HCT116 (cell line): Measurements from ENCODE around the gene NEDD4. TPM values are rescaled to one million over a fixed set of nuclear protein-coding genes. Genes with fewer than 3 reads are reported as not detected.

Source experiments
- ATAC-seq: fragments of 200-7000 bp; cut with Tn5 transposase; 2 replicates; pipeline ENCODE4 v1.9.1; 2020; ENCODE audit warnings: mild to moderate bottlenecking, moderate library complexity
- BruUV-seq: library from RNA; stranded (reverse); fragments of 400-500 nt; replicated peaks from 2 replicates; lab custom pipeline; 2021; lab: Mats Ljungman, UMichigan
- CTCF ChIA-PET: fragments of 300-600 bp; sonication (Branson Sonifier 250); formaldehyde crosslinking; loops from one replicate; lab custom pipeline; 2021; ENCODE audit warnings: antibody characterized with exemption; lab: Charles Lee
- POLR2A ChIA-PET: fragments of 300-600, 350-600 bp; sonication (Branson Sonifier 250); formaldehyde crosslinking; loops from one replicate; lab custom pipeline; 2021; ENCODE audit warnings: antibody characterized with exemption; lab: Charles Lee
- RAD21 ChIA-PET, 2 experiments: fragments of 300-600 bp; sonication (Branson Sonifier 250); formaldehyde crosslinking; loops; one replicate each; lab custom pipeline; 2023; ENCODE audit warnings: low total read pairs in 2 of 2; ENCODE audit not compliant: uncharacterized antibody in 2 of 2, unreplicated experiment in 2 of 2, low non-redundant PET in 1 of 2; lab: Charles Lee
- DNase-seq: peaks from one replicate; pipeline ENCODE4 v3.0.0-alpha.2; 2010; ENCODE audit warnings: low read depth, low spot score
- H2AFZ ChIP-seq: fragments of 200-600 bp; shearing (Covaris generic), sonication (generic); 2 replicates; pipeline ENCODE4 v1.6.1; 2017; ENCODE audit warnings: low read depth, mixed run types, mixed read lengths, antibody characterized with exemption, low read length; ENCODE audit not compliant: poor library complexity, severe bottlenecking
- H3K27ac ChIP-seq: 2 replicates; pipeline ENCODE4 v1.5.1; 2012; ENCODE audit warnings: low read depth, low read length
- H3K27me3 ChIP-seq: fragments of 200-600 bp; sonication (generic); 2 replicates; pipeline ENCODE4 v1.6.1; 2016; ENCODE audit warnings: mixed run types, low read length, mixed read lengths; ENCODE audit not compliant: insufficient read depth
- H3K36me3 ChIP-seq, 2 experiments: fragments of 200-500 bp in 1 of 2; fragments of 200-600 bp in 1 of 2; sonication (Bioruptor generic) in 1 of 2; sonication (generic) in 1 of 2; 2 replicates each; pipeline versions ENCODE4 v1.5.1 to v1.6.1; 2014 to 2016; ENCODE audit warnings: low read length in 2 of 2, inconsistent platforms in 1 of 2, mixed read lengths in 1 of 2, mixed run types in 1 of 2; ENCODE audit not compliant: insufficient read depth in 2 of 2, control insufficient read depth in 1 of 2
- H3K4me1 ChIP-seq, 2 experiments: fragments of 200-600 bp in 1 of 2; sonication (generic) in 1 of 2; 2 replicates each; pipeline versions ENCODE4 v1.5.1 to v1.6.1; 2012 to 2017; ENCODE audit warnings: low read length in 2 of 2, inconsistent platforms in 1 of 2, mild to moderate bottlenecking in 1 of 2, mixed read lengths in 1 of 2, mixed run types in 1 of 2, moderate library complexity in 1 of 2; ENCODE audit not compliant: insufficient read depth in 2 of 2, control insufficient read depth in 1 of 2
- H3K4me2 ChIP-seq: fragments of 200-600 bp; sonication (generic); 2 replicates; pipeline ENCODE4 v1.6.1; 2017; ENCODE audit warnings: mixed run types, low read length, mixed read lengths
- H3K4me3 ChIP-seq, 2 experiments: fragments of 200-600 bp in 1 of 2; sonication (generic) in 1 of 2; replicated peaks in 1 of 2; 2 replicates each; pipeline ENCODE4 v1.5.1; 2011 to 2016; ENCODE audit warnings: low read length in 2 of 2, control low read depth in 1 of 2, low read depth in 1 of 2, mild to moderate bottlenecking in 1 of 2, mixed read lengths in 1 of 2, mixed run types in 1 of 2
- H3K79me2 ChIP-seq: fragments of 200-600 bp; sonication (generic); 2 replicates; pipeline ENCODE4 v1.6.1; 2017; ENCODE audit warnings: mild to moderate bottlenecking, mixed run types, low read length, moderate library complexity, mixed read lengths; ENCODE audit not compliant: insufficient read depth
- H3K9ac ChIP-seq: fragments of 200-600 bp; sonication (generic); 2 replicates; pipeline ENCODE4 v1.6.1; 2016; ENCODE audit warnings: low read length, mixed read lengths
- H3K9me2 ChIP-seq: fragments of 200-600 bp; sonication (generic), shearing (Covaris generic); 2 replicates; pipeline ENCODE4 v1.6.1; 2017; ENCODE audit warnings: mixed run types, mild to moderate bottlenecking, moderate library complexity; ENCODE audit not compliant: insufficient read depth
- H3K9me3 ChIP-seq, 2 experiments: fragments of 200-500 bp in 1 of 2; fragments of 200-600 bp in 1 of 2; sonication (Bioruptor generic) in 1 of 2; sonication (generic) in 1 of 2; 2 replicates each; pipeline ENCODE4 v1.6.1; 2014 to 2017; ENCODE audit warnings: low read length in 2 of 2, mixed read lengths in 2 of 2, inconsistent platforms in 1 of 2, low read depth in 1 of 2, mild to moderate bottlenecking in 1 of 2, mixed run types in 1 of 2, moderate library complexity in 1 of 2; ENCODE audit not compliant: control insufficient read depth in 1 of 2, insufficient read depth in 1 of 2
- H4K20me1 ChIP-seq: fragments of 200-600 bp; sonication (generic), shearing (Covaris generic); 2 replicates; pipeline ENCODE4 v1.6.1; 2017; ENCODE audit warnings: mixed run types, mild to moderate bottlenecking, moderate library complexity; ENCODE audit not compliant: insufficient read depth
- CBX3 ChIP-seq: IDR thresholded peaks from 2 replicates; pipeline ENCODE4 v1.6.1; 2012; ENCODE audit warnings: low read depth
- CEBPB ChIP-seq: IDR thresholded peaks from 2 replicates; pipeline ENCODE4 v1.6.1; 2012; ENCODE audit warnings: low read depth
- ELF1 ChIP-seq: IDR thresholded peaks from 2 replicates; pipeline ENCODE4 v1.6.1; 2012; ENCODE audit warnings: low read depth, borderline replicate concordance
- EZH2 ChIP-seq: fragments of 200-600 bp; sonication (generic); IDR thresholded peaks from 2 replicates; pipeline ENCODE4 v1.6.1; 2017; ENCODE audit warnings: antibody characterized with exemption, mixed run types
- EZH2phosphoT487 ChIP-seq: fragments of 200-600 bp; IDR thresholded peaks from 2 replicates; pipeline ENCODE4 v1.6.1; 2018; ENCODE audit warnings: antibody characterized with exemption, borderline replicate concordance
- FOSL1 ChIP-seq: IDR thresholded peaks from 2 replicates; pipeline ENCODE4 v1.6.1; 2012; ENCODE audit warnings: low read depth
- JUND ChIP-seq: IDR thresholded peaks from 2 replicates; pipeline ENCODE4 v1.6.1; 2012
- POLR2AphosphoS5 ChIP-seq: IDR thresholded peaks from 2 replicates; pipeline ENCODE4 v1.6.1; 2011; ENCODE audit warnings: mild to moderate bottlenecking, low read depth, low read length, moderate library complexity
- RAD21 ChIP-seq: IDR thresholded peaks from 2 replicates; pipeline ENCODE4 v1.6.1; 2012; ENCODE audit warnings: low read depth, mild to moderate bottlenecking
- SIN3A ChIP-seq: IDR thresholded peaks from 2 replicates; pipeline ENCODE4 v1.6.1; 2012; ENCODE audit warnings: low read depth
- SP1 ChIP-seq: IDR thresholded peaks from 2 replicates; pipeline ENCODE4 v1.6.1; 2012; ENCODE audit warnings: low read depth
- TCF7L2 ChIP-seq: IDR thresholded peaks from 2 replicates; pipeline ENCODE4 v1.7.0; 2011; ENCODE audit warnings: borderline replicate concordance, inconsistent platforms; ENCODE audit not compliant: insufficient read depth, insufficient read length; ENCODE audit errors: extremely low read depth
- YY1 ChIP-seq: IDR thresholded peaks from 2 replicates; pipeline ENCODE4 v1.6.1; 2011; ENCODE audit warnings: low read length, low read depth, moderate library complexity, mild to moderate bottlenecking; ENCODE audit not compliant: insufficient replicate concordance; ENCODE audit errors: extremely low read depth
- ZFX ChIP-seq: fragments of 450-650 bp; IDR thresholded peaks from 2 replicates; pipeline ENCODE4 v1.6.1; 2017
- ZNF274 ChIP-seq: fragments of 200-500 bp; sonication (Bioruptor generic); IDR thresholded peaks from 2 replicates; pipeline ENCODE4 v1.6.1; 2014; ENCODE audit warnings: mild to moderate bottlenecking, low read depth, low read length, inconsistent platforms
- intact Hi-C: fragments of 100-400 bp; cut with micrococcal nuclease; formaldehyde crosslinking; loops from 2 replicates; pipeline ENCODE4 v1.10.0; 2022
- total RNA-seq: library from RNA; stranded (reverse); gene quantifications from one replicate; pipeline ENCODE4 v1.2.1, GENCODE V29; 2021; ENCODE audit not compliant: unreplicated experiment
- TF ChIP-seq, protein P1 (sequence below): IDR thresholded peaks from 2 replicates; pipeline ENCODE4 v1.6.1; 2012; ENCODE audit warnings: low read depth
- TF ChIP-seq, protein P2 (sequence below): IDR thresholded peaks from 2 replicates; pipeline ENCODE4 v1.6.1; 2012
- TF ChIP-seq, protein P3 (sequence below): IDR thresholded peaks from 2 replicates; pipeline ENCODE4 v1.6.1; 2012
- TF ChIP-seq, protein P4 (sequence below): IDR thresholded peaks from 2 replicates; pipeline ENCODE4 v1.6.1; 2011; ENCODE audit warnings: mild to moderate bottlenecking, low read length, moderate library complexity; ENCODE audit not compliant: insufficient replicate concordance; ENCODE audit errors: extremely low read depth
- TF ChIP-seq, protein P5 (sequence below), 3 experiments: fragments of 200-600 bp in 1 of 3; sonication (generic) in 1 of 3; IDR thresholded peaks in 2 of 3; conservative IDR thresholded peaks in 1 of 3; 2 replicates each; pipeline ENCODE4 v1.5.1; 2012 to 2017; ENCODE audit warnings: low read depth in 2 of 3, low read length in 2 of 3, antibody characterized with exemption in 1 of 3, borderline replicate concordance in 1 of 3, control low read depth in 1 of 3, mild to moderate bottlenecking in 1 of 3, mixed read lengths in 1 of 3, mixed run types in 1 of 3, moderate library complexity in 1 of 3; ENCODE audit not compliant: insufficient read depth in 1 of 3

NEDD4 gene
- total RNA-seq, 1 experiment from 2014 or later, result 13.7 TPM

DNA sequence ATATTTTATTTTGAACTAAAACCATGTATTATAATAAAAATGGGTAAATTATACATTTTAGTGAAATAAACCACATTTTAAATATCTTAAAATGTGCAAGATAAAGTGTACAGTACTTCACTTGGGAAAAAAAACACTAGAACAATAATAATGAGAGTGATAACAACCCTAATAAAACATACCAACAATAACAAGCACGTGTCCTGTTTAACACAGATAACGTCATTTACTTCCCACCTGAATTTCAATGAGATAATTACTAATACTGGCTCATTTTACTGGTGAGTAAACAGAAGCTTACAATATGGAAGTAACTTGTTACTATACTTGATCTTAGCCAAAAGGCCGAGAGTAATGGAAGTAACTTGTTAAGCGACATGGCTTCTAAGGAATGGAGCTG is 140.3 kb downstream of the NEDD4 start:
- ChIA-PET POLR2A (no interaction called here), CTCF (no interaction called here), RAD21 (no interaction called here)
- H2AFZ ChIP-seq, result no peak overlapping the region
- no peak for ATAC-seq
- H3K4me3 ChIP-seq, result no peak overlapping the region
- H3K36me3 ChIP-seq, result no peaks in the 10 kb centered on the region
- no peak for DNase-seq
- intact Hi-C loops, result no loop called here
- no peaks in the 10 kb centered on the region for H3K79me2 ChIP-seq
- TF ChIP-seq EZH2phosphoT487 (no peak), ZNF274 (no peak), SIN3A (no peak), TCF7L2 (no peak), CEBPB (no peak), JUND (no peak), RAD21 (no peak), YY1 (no peak), ELF1 (no peak), ZFX (no peak), FOSL1 (no peak), SP1 (no peak), EZH2 (no peak), POLR2AphosphoS5 (no peak), CBX3 (no peak)
- TF ChIP-seq, protein P1, sequence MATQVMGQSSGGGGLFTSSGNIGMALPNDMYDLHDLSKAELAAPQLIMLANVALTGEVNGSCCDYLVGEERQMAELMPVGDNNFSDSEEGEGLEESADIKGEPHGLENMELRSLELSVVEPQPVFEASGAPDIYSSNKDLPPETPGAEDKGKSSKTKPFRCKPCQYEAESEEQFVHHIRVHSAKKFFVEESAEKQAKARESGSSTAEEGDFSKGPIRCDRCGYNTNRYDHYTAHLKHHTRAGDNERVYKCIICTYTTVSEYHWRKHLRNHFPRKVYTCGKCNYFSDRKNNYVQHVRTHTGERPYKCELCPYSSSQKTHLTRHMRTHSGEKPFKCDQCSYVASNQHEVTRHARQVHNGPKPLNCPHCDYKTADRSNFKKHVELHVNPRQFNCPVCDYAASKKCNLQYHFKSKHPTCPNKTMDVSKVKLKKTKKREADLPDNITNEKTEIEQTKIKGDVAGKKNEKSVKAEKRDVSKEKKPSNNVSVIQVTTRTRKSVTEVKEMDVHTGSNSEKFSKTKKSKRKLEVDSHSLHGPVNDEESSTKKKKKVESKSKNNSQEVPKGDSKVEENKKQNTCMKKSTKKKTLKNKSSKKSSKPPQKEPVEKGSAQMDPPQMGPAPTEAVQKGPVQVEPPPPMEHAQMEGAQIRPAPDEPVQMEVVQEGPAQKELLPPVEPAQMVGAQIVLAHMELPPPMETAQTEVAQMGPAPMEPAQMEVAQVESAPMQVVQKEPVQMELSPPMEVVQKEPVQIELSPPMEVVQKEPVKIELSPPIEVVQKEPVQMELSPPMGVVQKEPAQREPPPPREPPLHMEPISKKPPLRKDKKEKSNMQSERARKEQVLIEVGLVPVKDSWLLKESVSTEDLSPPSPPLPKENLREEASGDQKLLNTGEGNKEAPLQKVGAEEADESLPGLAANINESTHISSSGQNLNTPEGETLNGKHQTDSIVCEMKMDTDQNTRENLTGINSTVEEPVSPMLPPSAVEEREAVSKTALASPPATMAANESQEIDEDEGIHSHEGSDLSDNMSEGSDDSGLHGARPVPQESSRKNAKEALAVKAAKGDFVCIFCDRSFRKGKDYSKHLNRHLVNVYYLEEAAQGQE, result no peak
- TF ChIP-seq, protein P2, sequence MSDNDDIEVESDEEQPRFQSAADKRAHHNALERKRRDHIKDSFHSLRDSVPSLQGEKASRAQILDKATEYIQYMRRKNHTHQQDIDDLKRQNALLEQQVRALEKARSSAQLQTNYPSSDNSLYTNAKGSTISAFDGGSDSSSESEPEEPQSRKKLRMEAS, result no peak
- TF ChIP-seq, protein P3, sequence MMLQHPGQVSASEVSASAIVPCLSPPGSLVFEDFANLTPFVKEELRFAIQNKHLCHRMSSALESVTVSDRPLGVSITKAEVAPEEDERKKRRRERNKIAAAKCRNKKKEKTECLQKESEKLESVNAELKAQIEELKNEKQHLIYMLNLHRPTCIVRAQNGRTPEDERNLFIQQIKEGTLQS, result no peak
- TF ChIP-seq, protein P4, sequence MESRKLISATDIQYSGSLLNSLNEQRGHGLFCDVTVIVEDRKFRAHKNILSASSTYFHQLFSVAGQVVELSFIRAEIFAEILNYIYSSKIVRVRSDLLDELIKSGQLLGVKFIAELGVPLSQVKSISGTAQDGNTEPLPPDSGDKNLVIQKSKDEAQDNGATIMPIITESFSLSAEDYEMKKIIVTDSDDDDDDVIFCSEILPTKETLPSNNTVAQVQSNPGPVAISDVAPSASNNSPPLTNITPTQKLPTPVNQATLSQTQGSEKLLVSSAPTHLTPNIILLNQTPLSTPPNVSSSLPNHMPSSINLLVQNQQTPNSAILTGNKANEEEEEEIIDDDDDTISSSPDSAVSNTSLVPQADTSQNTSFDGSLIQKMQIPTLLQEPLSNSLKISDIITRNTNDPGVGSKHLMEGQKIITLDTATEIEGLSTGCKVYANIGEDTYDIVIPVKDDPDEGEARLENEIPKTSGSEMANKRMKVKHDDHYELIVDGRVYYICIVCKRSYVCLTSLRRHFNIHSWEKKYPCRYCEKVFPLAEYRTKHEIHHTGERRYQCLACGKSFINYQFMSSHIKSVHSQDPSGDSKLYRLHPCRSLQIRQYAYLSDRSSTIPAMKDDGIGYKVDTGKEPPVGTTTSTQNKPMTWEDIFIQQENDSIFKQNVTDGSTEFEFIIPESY, result no peak
- TF ChIP-seq, protein P5, sequence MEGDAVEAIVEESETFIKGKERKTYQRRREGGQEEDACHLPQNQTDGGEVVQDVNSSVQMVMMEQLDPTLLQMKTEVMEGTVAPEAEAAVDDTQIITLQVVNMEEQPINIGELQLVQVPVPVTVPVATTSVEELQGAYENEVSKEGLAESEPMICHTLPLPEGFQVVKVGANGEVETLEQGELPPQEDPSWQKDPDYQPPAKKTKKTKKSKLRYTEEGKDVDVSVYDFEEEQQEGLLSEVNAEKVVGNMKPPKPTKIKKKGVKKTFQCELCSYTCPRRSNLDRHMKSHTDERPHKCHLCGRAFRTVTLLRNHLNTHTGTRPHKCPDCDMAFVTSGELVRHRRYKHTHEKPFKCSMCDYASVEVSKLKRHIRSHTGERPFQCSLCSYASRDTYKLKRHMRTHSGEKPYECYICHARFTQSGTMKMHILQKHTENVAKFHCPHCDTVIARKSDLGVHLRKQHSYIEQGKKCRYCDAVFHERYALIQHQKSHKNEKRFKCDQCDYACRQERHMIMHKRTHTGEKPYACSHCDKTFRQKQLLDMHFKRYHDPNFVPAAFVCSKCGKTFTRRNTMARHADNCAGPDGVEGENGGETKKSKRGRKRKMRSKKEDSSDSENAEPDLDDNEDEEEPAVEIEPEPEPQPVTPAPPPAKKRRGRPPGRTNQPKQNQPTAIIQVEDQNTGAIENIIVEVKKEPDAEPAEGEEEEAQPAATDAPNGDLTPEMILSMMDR (IDR thresholded peaks at IDR 0.05 in 2 of 3, conservative IDR thresholded peaks at IDR 0.05 in 1 of 3; ENCODE audit: borderline replicate concordance in 1 of 3, insufficient read depth in 1 of 3, low read depth in 2 of 3, low read length in 2 of 3), result no peak
- no peaks in the 10 kb centered on the region for H3K27me3 ChIP-seq
- no peaks in the 10 kb centered on the region for H3K4me1 ChIP-seq
- BruUV-seq, result no TSS peak
- no peaks in the 10 kb centered on the region for H3K9me2 ChIP-seq
- H3K4me2 ChIP-seq, result no peak overlapping the region
- no peaks in the 10 kb centered on the region for H3K9me3 ChIP-seq
- no peak overlapping the region for H3K27ac ChIP-seq
- no peaks in the 10 kb centered on the region for H4K20me1 ChIP-seq
- no peak overlapping the region for H3K9ac ChIP-seq
